ENCODE measurements around the gene CFAP20DC. TPM values are rescaled to one million over a fixed set of nuclear protein-coding genes. Genes with fewer than 3 reads are reported as not detected.

CFAP20DC gene
- total and polyA plus RNA-seq, 10 of the 15 experiments (the other 5 are each of a cell fraction or from before 2014, with no cell fraction given) = 0.53 to 11.6 (median 2.0) TPM

GRCh38 chr3:58792921-58793451, 256.8 kb downstream of the CFAP20DC start:
- Histone ChIP-seq H4K20me1 (ENCODE audit: control insufficient read depth, insufficient read depth) (no peaks in the 10 kb centered on the region), H3K4me2 (ENCODE audit: control insufficient read depth, insufficient read depth) (no peak overlapping the region), H3K27me3 (replicated peaks in 1 of 2; ENCODE audit: control insufficient read depth in 2 of 2, insufficient read depth in 2 of 2, low read length in 1 of 2) (no peaks in the 10 kb centered on the region), H3K9me3 (replicated peaks; ENCODE audit: control insufficient read depth, insufficient read depth, low read length) (no peaks in the 10 kb centered on the region), H3K9ac (ENCODE audit: control insufficient read depth, insufficient read depth, low read length) (no peak overlapping the region), H3K27ac (ENCODE audit: control insufficient read depth, insufficient read depth) (no peak overlapping the region), H3K79me2 (ENCODE audit: control insufficient read depth, insufficient read depth, low read length) (no peaks in the 10 kb centered on the region), H3K4me1 (ENCODE audit: control insufficient read depth, insufficient read depth, low read length) (no peaks in the 10 kb centered on the region), H3K36me3 (ENCODE audit: control insufficient read depth in 2 of 2, insufficient read depth in 2 of 2, low read length in 1 of 2) (no peaks in the 10 kb centered on the region), H3K4me3 (no peak overlapping the region), H2AFZ (ENCODE audit: control insufficient read depth, low read depth, low read length) (no peak overlapping the region)
- ChIA-PET CTCF (no interaction called here), POLR2A (no interaction called here), RAD21 (ENCODE audit: unreplicated experiment) (no interaction called here), SMC1A (ENCODE audit: uncharacterized antibody, unreplicated experiment) (no interaction called here)
- 21% methylated on average over 2 of the region's 2 CpGs for WGBS (ENCODE audit: insufficient coverage, insufficient replicate concordance, low lambda C conversion rate, missing lambda C conversion rate)
- no TSS peak for BruUV-seq (replicated peaks)
- intact Hi-C loops (cut with micrococcal nuclease; ENCODE audit: unreplicated experiment) = no loop called here
- in situ Hi-C loops (cut with MboI) = no loop called here
- FAIRE-seq = no peak
- DNase-seq (ENCODE audit: low read depth, low spot score) = no peak
- no peak for TF ChIP-seq E2F8 (IDR thresholded peaks at IDR 0.05; ENCODE audit: low read depth, partially characterized antibody)
- no peak for TF ChIP-seq BCL11A (IDR thresholded peaks at IDR 0.05; ENCODE audit: low read depth, low read length)
- TF ChIP-seq ZNF687 (IDR thresholded peaks at IDR 0.05) = no peak
- no peak for ATAC-seq
